ENCODE data around the gene ALG10.
"Not testable (repeated sequence)": the region's sequence is repeated elsewhere in the genome, so short reads cannot be mapped to it uniquely, and the experiment has no call there.

The ALG10 gene

GRCh38 chr12:34022079-34022830 lies at the start of gene ALG10:
Gene ALG10, plus strand, starts transcription at chr12:34022496. Its CDS starts 104 bp downstream, at chr12:34022600.
- peak; percentile 98 for DNase-seq (ENCODE audit: low spot score)

- not testable (repeated sequence) for DNase-seq (ENCODE audit: low spot score)
Measured at GRCh38 chr12:33972884-33973283, 49.4 kb upstream of the ALG10 start.

- no peak for DNase-seq (ENCODE audit: low spot score)
Measured at GRCh38 chr12:33977887-33978286, 44.4 kb upstream of the ALG10 start.

- no peak for DNase-seq (ENCODE audit: low spot score)
Measured at GRCh38 chr12:33988197-33988805, 34.0 kb upstream of the ALG10 start.

DNA sequence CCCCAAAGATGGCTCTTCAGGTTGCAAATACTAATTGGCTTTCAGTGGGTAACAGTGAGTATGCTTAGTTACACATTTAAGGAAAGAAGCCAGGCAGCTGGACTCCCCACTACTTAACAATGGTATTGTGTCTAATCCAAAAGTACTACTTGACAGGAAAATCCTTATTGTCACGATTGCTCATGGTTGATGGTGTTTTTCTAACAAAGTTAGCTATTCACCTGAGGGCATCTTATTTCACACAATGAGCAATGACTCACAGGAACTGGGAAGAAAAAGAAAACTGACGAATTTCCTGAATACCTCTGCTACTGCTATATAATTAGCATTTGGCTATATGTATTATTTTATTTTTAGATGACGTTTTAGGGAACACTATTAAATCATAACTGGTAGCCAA lies 33.4 kb upstream of the ALG10 start:
- no peak for DNase-seq (ENCODE audit: low spot score)

DNA sequence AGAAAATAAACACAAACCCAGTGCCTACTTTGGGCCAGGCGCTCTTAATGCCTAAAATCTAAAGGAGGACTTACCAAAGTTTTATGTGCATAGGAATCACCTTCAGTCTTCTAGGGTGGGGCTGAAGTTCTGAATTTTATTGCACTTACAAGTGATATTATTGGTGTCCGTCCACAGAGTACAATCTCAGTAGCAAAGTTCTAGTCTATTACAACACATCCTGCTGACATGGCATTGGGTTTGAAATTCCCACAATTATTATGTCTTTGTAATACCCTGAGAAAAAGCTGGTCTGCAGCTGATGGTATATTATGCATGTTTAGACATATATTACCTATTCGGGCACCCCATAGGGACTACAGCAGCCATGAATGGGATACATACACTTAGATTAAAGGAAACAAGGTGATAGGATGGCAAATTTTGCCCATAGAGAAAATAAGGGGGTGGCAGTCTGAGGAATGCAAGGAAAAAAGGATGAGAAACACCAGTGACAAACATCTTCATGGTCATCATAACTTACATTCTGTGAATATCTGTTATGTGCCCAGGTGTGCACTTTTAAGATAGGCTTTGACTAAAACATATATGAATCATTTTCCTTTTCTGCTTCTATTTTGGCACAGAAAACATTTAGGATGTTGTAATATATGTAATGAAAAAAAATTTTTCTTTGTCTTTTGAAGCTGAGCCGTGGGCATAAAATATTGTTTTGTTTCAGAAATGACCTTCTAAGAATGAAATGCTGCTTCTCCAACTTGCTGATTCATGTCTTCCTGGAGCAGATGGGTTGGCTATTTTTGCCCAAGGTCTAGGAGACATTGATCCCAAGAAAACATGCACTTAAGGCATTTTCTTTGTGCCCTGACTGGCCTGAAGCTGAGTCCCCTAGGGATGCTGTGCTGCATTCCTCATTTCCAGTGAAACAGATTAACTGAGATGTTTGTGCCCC lies 27.2 kb upstream of the ALG10 start:
- no peak for DNase-seq (ENCODE audit: low spot score)

DNA sequence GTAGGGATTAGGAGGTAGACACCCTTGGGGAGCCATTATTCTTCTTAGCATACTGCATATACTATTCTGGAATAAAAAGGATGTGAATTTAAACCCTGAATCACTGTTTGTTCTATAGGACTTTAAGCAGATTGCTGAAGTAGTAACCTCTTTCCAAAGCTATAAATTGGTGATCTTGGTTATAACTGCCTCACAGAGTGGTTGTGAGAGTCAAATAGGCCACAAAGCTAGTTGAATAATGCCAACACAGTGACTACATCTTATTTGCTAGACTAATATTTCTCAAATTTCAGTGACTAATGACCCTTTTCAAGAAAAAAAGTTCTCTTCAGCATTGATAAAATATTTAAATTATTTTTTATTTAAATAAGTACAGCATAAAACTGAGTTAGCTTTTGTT lies 13.5 kb upstream of the ALG10 start:
- not testable (repeated sequence) for DNase-seq (ENCODE audit: low spot score)

DNA sequence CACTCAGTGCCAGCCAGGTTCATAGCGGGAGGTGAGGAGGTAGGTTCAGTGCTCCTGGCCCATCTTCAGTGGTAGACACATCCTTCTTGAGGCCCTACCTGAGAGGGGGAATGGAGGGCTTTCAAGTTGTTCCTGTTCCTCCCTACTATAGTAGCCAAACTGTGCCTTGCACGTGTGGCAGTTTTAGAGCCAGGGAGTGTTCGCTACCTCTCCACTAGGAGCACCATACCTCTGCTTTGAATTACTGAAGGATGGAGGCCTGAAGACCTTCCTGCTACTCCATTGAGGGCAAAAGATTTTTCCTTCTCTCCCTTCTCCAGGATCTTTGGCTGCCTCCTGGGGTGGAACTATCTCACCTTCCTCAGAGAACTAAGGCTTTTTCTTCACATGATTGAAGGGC lies 5.9 kb upstream of the ALG10 start:
- no peak for DNase-seq (ENCODE audit: low spot score)

DNA sequence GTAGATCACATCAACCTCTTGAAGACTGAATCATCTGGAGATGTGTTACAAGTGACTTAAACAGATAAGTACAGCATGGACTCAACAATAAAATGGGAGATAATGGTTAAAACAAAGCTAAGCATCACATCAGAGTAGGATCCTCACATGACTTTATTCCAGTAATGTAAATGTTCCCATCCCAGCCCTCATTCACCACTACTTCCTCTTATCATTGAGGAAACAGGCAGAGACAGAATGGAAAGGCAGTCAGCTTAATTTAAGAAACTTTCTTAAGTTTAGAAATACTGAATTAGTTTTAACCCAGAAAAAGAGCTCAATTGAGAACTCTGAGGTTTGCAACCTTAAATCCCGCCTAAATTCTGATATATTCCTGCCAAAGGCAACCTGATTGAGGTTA lies 1.2 kb upstream of the ALG10 start:
- no peak for DNase-seq (ENCODE audit: low spot score)

- DNase-seq (ENCODE audit: low spot score) = not testable (repeated sequence)
Measured at GRCh38 chr12:34027661-34028060, 5.4 kb downstream of the ALG10 start.

GRCh38 chr12:34030591-34030990 lies 8.3 kb downstream of the ALG10 start:
- no peak for DNase-seq (ENCODE audit: low spot score)

- DNase-seq (ENCODE audit: low spot score) = no peak
Measured at GRCh38 chr12:34033628-34034296, 11.5 kb downstream of the ALG10 start.

DNA sequence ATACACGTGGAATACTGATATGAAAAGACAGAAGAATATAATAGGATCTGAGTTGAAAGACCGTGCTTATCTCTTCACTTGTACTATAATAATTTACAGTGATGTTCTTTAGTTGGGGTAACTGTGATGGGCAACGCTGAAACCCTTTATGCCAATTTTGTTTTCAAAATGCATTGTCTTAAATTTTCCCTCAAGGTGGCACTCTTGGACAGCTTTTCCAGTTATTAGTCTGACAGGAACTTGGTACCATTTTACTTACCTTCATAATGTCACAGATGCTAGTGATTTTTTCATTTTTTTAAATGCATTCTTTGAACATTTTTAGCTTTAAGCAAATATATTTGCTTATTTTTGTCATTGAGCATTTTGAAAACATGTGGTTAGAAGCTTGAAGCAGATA lies 16.1 kb downstream of the ALG10 start:
- not testable (repeated sequence) for DNase-seq (ENCODE audit: low spot score)

DNA sequence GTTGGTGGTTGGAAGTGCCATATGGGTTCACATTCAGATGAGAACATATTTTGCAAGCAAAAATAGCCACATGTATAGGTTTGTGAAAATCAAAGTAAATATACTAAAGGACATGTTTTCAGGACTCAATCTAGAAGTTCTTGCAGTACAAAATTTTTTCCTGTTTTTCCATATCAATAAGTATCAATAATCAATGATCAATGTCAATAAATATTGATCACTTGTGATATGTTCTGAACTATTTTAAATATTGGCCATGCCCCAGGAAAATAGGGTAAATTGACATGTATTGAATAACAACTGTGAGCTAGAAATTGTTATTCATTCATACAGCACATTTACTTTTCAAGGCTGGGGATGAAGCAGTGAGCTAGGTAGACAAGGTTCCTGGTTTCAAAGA lies 24.3 kb downstream of the ALG10 start:
- DNase-seq (ENCODE audit: low spot score) = no peak

DNA sequence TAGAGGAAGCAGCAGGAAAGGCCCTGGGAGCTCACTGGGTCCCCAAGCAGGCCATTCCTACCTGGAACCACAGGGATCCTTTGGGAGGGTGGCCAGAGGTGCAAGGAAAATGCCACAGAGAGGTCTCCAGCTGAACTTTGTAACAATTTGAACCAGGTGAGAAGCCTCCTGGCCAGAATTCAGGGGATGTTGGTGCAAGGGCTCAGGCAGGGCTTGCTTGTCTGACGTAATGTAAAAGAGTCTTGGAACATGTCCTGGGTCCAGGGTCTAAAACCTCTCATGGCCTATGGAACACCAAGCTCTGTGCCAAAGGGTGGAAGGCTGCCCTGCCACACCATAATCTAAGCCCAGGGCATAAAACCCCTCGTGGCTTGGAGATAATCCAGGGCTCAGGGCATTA lies 25.6 kb downstream of the ALG10 start:
- not testable (repeated sequence) for DNase-seq (ENCODE audit: low spot score)

GRCh38 chr12:34048714-34049113 lies 26.4 kb downstream of the ALG10 start:
- no peak for DNase-seq (ENCODE audit: low spot score)

GRCh38 chr12:34051486-34051885 lies 29.2 kb downstream of the ALG10 start:
- DNase-seq (ENCODE audit: low spot score) = no peak

DNA sequence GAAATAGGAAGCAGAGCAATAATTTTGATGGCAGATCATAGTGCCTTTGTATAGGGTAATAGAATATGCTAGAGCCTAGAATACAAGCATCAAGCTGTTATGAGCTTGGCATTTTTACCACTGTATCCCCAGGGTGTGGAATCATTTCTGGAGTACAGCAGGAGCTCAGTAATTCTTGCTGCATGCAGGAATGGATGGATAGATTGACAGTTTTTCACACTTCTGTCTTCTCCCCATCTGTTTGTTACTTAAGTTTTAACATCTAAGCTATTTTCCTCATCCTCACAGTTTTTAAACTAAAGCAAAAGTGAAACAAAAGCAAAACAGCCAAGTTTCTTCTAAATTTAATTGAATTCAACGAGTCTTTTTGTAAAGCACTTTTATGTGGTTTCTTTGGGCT lies 32.6 kb downstream of the ALG10 start:
- no peak for DNase-seq (ENCODE audit: low spot score)

Measured in putamen (tissue), 1 donor.